HUES64 (cell line): ENCODE data around the gene ADGRD2.
A peak's percentile ranks its signal among the peaks of the same experiment; 100 is the strongest.

Source experiments
- H3K27ac ChIP-seq: 2 replicates; pipeline ENCODE4 v1.7.0; 2013; ENCODE audit warnings: low read depth, low read length, inconsistent platforms
- H3K27me3 ChIP-seq: 2 replicates; pipeline ENCODE4 v1.6.1; 2013; ENCODE audit warnings: mild to moderate bottlenecking, low read length; ENCODE audit not compliant: insufficient read depth
- H3K36me3 ChIP-seq: 2 replicates; pipeline ENCODE4 v1.6.1; 2013; ENCODE audit warnings: mild to moderate bottlenecking, low read length; ENCODE audit not compliant: insufficient read depth
- H3K4me1 ChIP-seq: 2 replicates; pipeline ENCODE4 v1.6.1; 2013; ENCODE audit warnings: mild to moderate bottlenecking, low read length, moderate library complexity; ENCODE audit not compliant: insufficient read depth
- H3K4me3 ChIP-seq: 2 replicates; pipeline ENCODE4 v1.5.1; 2013; ENCODE audit warnings: mild to moderate bottlenecking, low read length, moderate library complexity
- H3K9ac ChIP-seq: 2 replicates; pipeline ENCODE4 v1.6.1; 2013; ENCODE audit warnings: mild to moderate bottlenecking, low read depth, low read length
- H3K9me3 ChIP-seq: 2 replicates; pipeline ENCODE4 v1.6.1; 2013; ENCODE audit warnings: low read depth, low read length; ENCODE audit not compliant: insufficient read depth
- WGBS: fragments of 150-250, 120-280 bp; methylation state at CpG from one replicate; pipeline ENCODE4 v1.1.7; 2013; ENCODE audit warnings: missing lambda C conversion rate; 5-methylcytosine and 5-hydroxymethylcytosine counted together

The ADGRD2 gene

GRCh38 chr9:124452326-124452725 lies 2.1 kb downstream of the ADGRD2 start:
- H3K9me3 ChIP-seq, result no peaks in the 10 kb centered on the region

GRCh38 chr9:124452841-124453585 lies 2.8 kb downstream of the ADGRD2 start:
- Histone ChIP-seq H3K4me1 (peaks cover 4% of the 10 kb centered on the region; the same call in 1 of the 2 replicates), H3K27me3 (peaks cover 37% of the 10 kb centered on the region), H3K9me3 (no peaks in the 10 kb centered on the region), H3K4me3 (peak overlapping the region; percentile 45), H3K9ac (no peak overlapping the region; the same call in 1 of the 2 replicates), H3K36me3 (no peaks in the 10 kb centered on the region), H3K27ac (no peak overlapping the region)
- WGBS, result 55% methylated on average over 85 of the region's 85 CpGs

More at GRCh38 chr9:124452326-124452725, 2.1 kb downstream of the ADGRD2 start:
- Histone ChIP-seq H3K4me1 (peaks cover 4% of the 10 kb centered on the region; the same call in 1 of the 2 replicates), H3K27me3 (peaks cover 37% of the 10 kb centered on the region), H3K27ac (no peak overlapping the region), H3K4me3 (no peak overlapping the region), H3K36me3 (no peaks in the 10 kb centered on the region), H3K9ac (no peak overlapping the region)
- WGBS, result 89% methylated on average over 19 of the region's 19 CpGs

GRCh38 chr9:124453586-124454191 lies 3.4 kb downstream of the ADGRD2 start:
- WGBS, result 33% methylated on average over 33 of the region's 35 CpGs
- no peaks in the 10 kb centered on the region for H3K9me3 ChIP-seq
- H3K9ac ChIP-seq, result no peak overlapping the region; the same call in 1 of the 2 replicates
- H3K27ac ChIP-seq, result no peak overlapping the region
- peaks cover 4% of the 10 kb centered on the region; the same call in 1 of the 2 replicates for H3K4me1 ChIP-seq
- peaks cover 37% of the 10 kb centered on the region for H3K27me3 ChIP-seq
- H3K4me3 ChIP-seq, result peak overlapping the region; percentile 45
- H3K36me3 ChIP-seq, result no peaks in the 10 kb centered on the region

GRCh38 chr9:124454296-124454695 lies 4.0 kb downstream of the ADGRD2 start:
- Histone ChIP-seq H3K4me3 (no peak overlapping the region), H3K27ac (no peak overlapping the region), H3K4me1 (peaks cover 4% of the 10 kb centered on the region; the same call in 1 of the 2 replicates), H3K36me3 (no peaks in the 10 kb centered on the region), H3K27me3 (peaks cover 37% of the 10 kb centered on the region), H3K9ac (no peak overlapping the region), H3K9me3 (no peaks in the 10 kb centered on the region)
- 92% methylated on average over 9 of the region's 9 CpGs for WGBS

GRCh38 chr9:124454791-124455443 lies 4.7 kb downstream of the ADGRD2 start:
- peaks cover 37% of the 10 kb centered on the region for H3K27me3 ChIP-seq
- no peaks in the 10 kb centered on the region for H3K9me3 ChIP-seq
- H3K4me3 ChIP-seq, result no peak overlapping the region
- peaks cover 4% of the 10 kb centered on the region; the same call in 1 of the 2 replicates for H3K4me1 ChIP-seq
- no peak overlapping the region for H3K9ac ChIP-seq
- H3K36me3 ChIP-seq, result no peaks in the 10 kb centered on the region
- H3K27ac ChIP-seq, result no peak overlapping the region
- 89% methylated on average over 14 of the region's 14 CpGs for WGBS

- H3K9me3 ChIP-seq, result no peaks in the 10 kb centered on the region
- no peaks in the 10 kb centered on the region for H3K36me3 ChIP-seq
- H3K4me1 ChIP-seq, result peaks cover 4% of the 10 kb centered on the region; the same call in 1 of the 2 replicates
- no peak overlapping the region for H3K27ac ChIP-seq
- H3K27me3 ChIP-seq, result peaks cover 32% of the 10 kb centered on the region
- H3K4me3 ChIP-seq, result no peak overlapping the region
- H3K9ac ChIP-seq, result no peak overlapping the region
- 81% methylated on average over 7 of the region's 7 CpGs for WGBS
Measured at GRCh38 chr9:124455820-124456219, 5.6 kb downstream of the ADGRD2 start.

- H3K4me1 ChIP-seq, result 0 out of 2 replicates have a peak, but pooled peaks cover under 1% of the 10 kb centered on the region
- no peaks in the 10 kb centered on the region for H3K36me3 ChIP-seq
- no peak overlapping the region for H3K27ac ChIP-seq
- 59% methylated on average over 15 of the region's 15 CpGs for WGBS
- H3K27me3 ChIP-seq, result peaks cover 25% of the 10 kb centered on the region
- no peaks in the 10 kb centered on the region for H3K9me3 ChIP-seq
- H3K9ac ChIP-seq, result no peak overlapping the region
- no peak overlapping the region for H3K4me3 ChIP-seq
Measured at GRCh38 chr9:124456341-124457078, 6.3 kb downstream of the ADGRD2 start.

GRCh38 chr9:124457079-124457886 lies 7.0 kb downstream of the ADGRD2 start:
- Histone ChIP-seq H3K36me3 (no peaks in the 10 kb centered on the region), H3K4me3 (no peak overlapping the region), H3K27me3 (peaks cover 18% of the 10 kb centered on the region), H3K9me3 (no peaks in the 10 kb centered on the region), H3K27ac (no peak overlapping the region), H3K9ac (no peak overlapping the region), H3K4me1 (no peaks in the 10 kb centered on the region)
- 89% methylated on average over 17 of the region's 18 CpGs for WGBS

GRCh38 chr9:124457887-124458431 lies 7.7 kb downstream of the ADGRD2 start:
- Histone ChIP-seq H3K4me1 (no peaks in the 10 kb centered on the region), H3K27ac (no peak overlapping the region), H3K36me3 (no peaks in the 10 kb centered on the region), H3K4me3 (no peak overlapping the region), H3K9ac (no peak overlapping the region), H3K27me3 (peaks cover 11% of the 10 kb centered on the region), H3K9me3 (no peaks in the 10 kb centered on the region)
- WGBS, result 83% methylated on average over 8 of the region's 8 CpGs

- Histone ChIP-seq H3K4me1 (no peaks in the 10 kb centered on the region), H3K4me3 (no peak overlapping the region), H3K27me3 (peaks cover 7% of the 10 kb centered on the region), H3K9ac (no peak overlapping the region), H3K27ac (no peak overlapping the region), H3K9me3 (no peaks in the 10 kb centered on the region), H3K36me3 (no peaks in the 10 kb centered on the region)
- 93% methylated on average over 9 of the region's 9 CpGs for WGBS
Measured at GRCh38 chr9:124458441-124458840, 8.2 kb downstream of the ADGRD2 start.
